T-helper 1 cell treated with Interleukin-12 subunit alpha and Interleukin-12 subunit beta and Interleukin-4 antibody, amounts not matched to agents 30 μg/mL and 1 μg/mL, for 36 hours (primary cell): ENCODE results near the gene IGSF9B.

Source experiments
- H3K27ac Mint-ChIP-seq: one replicate; pipeline ENCODE4 v1.8.0; 2021; ENCODE audit warnings: mild to moderate bottlenecking, mixed read lengths
- H3K27me3 Mint-ChIP-seq: one replicate; pipeline ENCODE4 v1.8.0; 2021; ENCODE audit warnings: low read depth, mixed read lengths
- H3K36me3 Mint-ChIP-seq: one replicate; pipeline ENCODE4 v1.8.0; 2021; ENCODE audit warnings: low read depth, mixed read lengths
- H3K4me1 Mint-ChIP-seq: one replicate; pipeline ENCODE4 v1.8.0; 2021; ENCODE audit warnings: low read depth, mixed read lengths
- H3K4me3 Mint-ChIP-seq: one replicate; pipeline ENCODE4 v1.8.0; 2021; ENCODE audit warnings: mild to moderate bottlenecking, moderate library complexity, mixed read lengths
- H3K9me3 Mint-ChIP-seq: one replicate; pipeline ENCODE4 v1.8.0; 2021; ENCODE audit warnings: mixed read lengths

The IGSF9B gene

GRCh38 chr11:133991101-133991500 is 34.3 kb upstream of the IGSF9B start:
- Mint-ChIP-seq H3K9me3 (no peaks in the 10 kb centered on the region), H3K36me3 (no peaks in the 10 kb centered on the region), H3K4me1 (peaks cover 6% of the 10 kb centered on the region), H3K27ac (no peak overlapping the region), H3K27me3 (peaks cover 4% of the 10 kb centered on the region), H3K4me3 (no peak overlapping the region)

- Mint-ChIP-seq H3K4me1 (peaks cover 6% of the 10 kb centered on the region), H3K27ac (no peak overlapping the region), H3K4me3 (no peak overlapping the region), H3K27me3 (peaks cover 4% of the 10 kb centered on the region), H3K9me3 (no peaks in the 10 kb centered on the region), H3K36me3 (no peaks in the 10 kb centered on the region)
These were observed 33.7 kb upstream of the IGSF9B start for GRCh38 chr11:133990501-133990900.

GRCh38 chr11:133988686-133989410 is 32.1 kb upstream of the IGSF9B start:
- peaks cover 5% of the 10 kb centered on the region for H3K4me1 Mint-ChIP-seq
- H3K4me3 Mint-ChIP-seq = no peak overlapping the region
- H3K9me3 Mint-ChIP-seq = no peaks in the 10 kb centered on the region
- no peaks in the 10 kb centered on the region for H3K36me3 Mint-ChIP-seq
- no peak overlapping the region for H3K27ac Mint-ChIP-seq
- peaks cover 4% of the 10 kb centered on the region for H3K27me3 Mint-ChIP-seq

- H3K27me3 Mint-ChIP-seq = peaks cover under 1% of the 10 kb centered on the region
- H3K4me3 Mint-ChIP-seq = no peak overlapping the region
- peaks cover 5% of the 10 kb centered on the region for H3K4me1 Mint-ChIP-seq
- H3K9me3 Mint-ChIP-seq = no peaks in the 10 kb centered on the region
- no peak overlapping the region for H3K27ac Mint-ChIP-seq
- no peaks in the 10 kb centered on the region for H3K36me3 Mint-ChIP-seq
These were observed 30.4 kb upstream of the IGSF9B start for GRCh38 chr11:133987171-133987570.

- H3K9me3 Mint-ChIP-seq = no peaks in the 10 kb centered on the region
- H3K27ac Mint-ChIP-seq = no peak overlapping the region
- peaks cover 8% of the 10 kb centered on the region for H3K27me3 Mint-ChIP-seq
- H3K36me3 Mint-ChIP-seq = no peaks in the 10 kb centered on the region
- H3K4me3 Mint-ChIP-seq = no peak overlapping the region
- H3K4me1 Mint-ChIP-seq = peaks cover 5% of the 10 kb centered on the region
These were observed 29.5 kb upstream of the IGSF9B start for GRCh38 chr11:133985981-133986944.

- peaks cover 8% of the 10 kb centered on the region for H3K27me3 Mint-ChIP-seq
- no peaks in the 10 kb centered on the region for H3K9me3 Mint-ChIP-seq
- H3K4me3 Mint-ChIP-seq = no peak overlapping the region
- H3K4me1 Mint-ChIP-seq = no peaks in the 10 kb centered on the region
- H3K27ac Mint-ChIP-seq = no peak overlapping the region
- no peaks in the 10 kb centered on the region for H3K36me3 Mint-ChIP-seq
These were observed 28.1 kb upstream of the IGSF9B start for GRCh38 chr11:133984828-133985227.

- Mint-ChIP-seq H3K4me1 (no peaks in the 10 kb centered on the region), H3K27ac (no peak overlapping the region)
These were observed 27.0 kb upstream of the IGSF9B start for GRCh38 chr11:133983660-133984316.

GRCh38 chr11:133982876-133983275 is 26.1 kb upstream of the IGSF9B start:
- Mint-ChIP-seq H3K4me3 (no peak overlapping the region), H3K27ac (no peak overlapping the region), H3K9me3 (no peaks in the 10 kb centered on the region), H3K36me3 (no peaks in the 10 kb centered on the region), H3K4me1 (no peaks in the 10 kb centered on the region), H3K27me3 (peaks cover 12% of the 10 kb centered on the region)

More at GRCh38 chr11:133983660-133984316, 27.0 kb upstream of the IGSF9B start:
- H3K9me3 Mint-ChIP-seq = no peaks in the 10 kb centered on the region
- H3K27me3 Mint-ChIP-seq = peaks cover 12% of the 10 kb centered on the region
- H3K36me3 Mint-ChIP-seq = no peaks in the 10 kb centered on the region
- no peak overlapping the region for H3K4me3 Mint-ChIP-seq

- peaks cover 12% of the 10 kb centered on the region for H3K27me3 Mint-ChIP-seq
- H3K27ac Mint-ChIP-seq = no peak overlapping the region
- no peaks in the 10 kb centered on the region for H3K9me3 Mint-ChIP-seq
- H3K36me3 Mint-ChIP-seq = no peaks in the 10 kb centered on the region
- no peak overlapping the region for H3K4me3 Mint-ChIP-seq
- H3K4me1 Mint-ChIP-seq = no peaks in the 10 kb centered on the region
These were observed 25.4 kb upstream of the IGSF9B start for GRCh38 chr11:133982151-133982550.

GRCh38 chr11:133981156-133981555 is 24.4 kb upstream of the IGSF9B start:
- Mint-ChIP-seq H3K4me3 (no peak overlapping the region), H3K36me3 (no peaks in the 10 kb centered on the region), H3K4me1 (no peaks in the 10 kb centered on the region), H3K9me3 (no peaks in the 10 kb centered on the region), H3K27me3 (peaks cover 12% of the 10 kb centered on the region), H3K27ac (no peak overlapping the region)

GRCh38 chr11:133980665-133981064 is 23.9 kb upstream of the IGSF9B start:
- Mint-ChIP-seq H3K27me3 (peaks cover 12% of the 10 kb centered on the region), H3K27ac (no peak overlapping the region), H3K9me3 (no peaks in the 10 kb centered on the region), H3K4me1 (no peaks in the 10 kb centered on the region), H3K4me3 (no peak overlapping the region), H3K36me3 (no peaks in the 10 kb centered on the region)

GRCh38 chr11:133978794-133979193 is 22.0 kb upstream of the IGSF9B start:
- Mint-ChIP-seq H3K9me3 (no peaks in the 10 kb centered on the region), H3K4me1 (no peaks in the 10 kb centered on the region), H3K4me3 (no peak overlapping the region), H3K27me3 (peaks cover 17% of the 10 kb centered on the region), H3K36me3 (no peaks in the 10 kb centered on the region), H3K27ac (no peak overlapping the region)

GRCh38 chr11:133977067-133977677 is 20.4 kb upstream of the IGSF9B start:
- Mint-ChIP-seq H3K36me3 (no peaks in the 10 kb centered on the region), H3K4me3 (no peak overlapping the region), H3K27ac (no peak overlapping the region), H3K4me1 (no peaks in the 10 kb centered on the region), H3K27me3 (peaks cover 23% of the 10 kb centered on the region), H3K9me3 (no peaks in the 10 kb centered on the region)

GRCh38 chr11:133975488-133975849 is 18.7 kb upstream of the IGSF9B start:
- Mint-ChIP-seq H3K4me3 (no peak overlapping the region), H3K27ac (no peak overlapping the region), H3K27me3 (peaks cover 18% of the 10 kb centered on the region), H3K9me3 (no peaks in the 10 kb centered on the region), H3K4me1 (no peaks in the 10 kb centered on the region), H3K36me3 (no peaks in the 10 kb centered on the region)
